ENCODE data around the gene ZNF519.
"Not testable (repeated sequence)": the region's sequence is repeated elsewhere in the genome, so short reads cannot be mapped to it uniquely, and the experiment has no call there.

DNA sequence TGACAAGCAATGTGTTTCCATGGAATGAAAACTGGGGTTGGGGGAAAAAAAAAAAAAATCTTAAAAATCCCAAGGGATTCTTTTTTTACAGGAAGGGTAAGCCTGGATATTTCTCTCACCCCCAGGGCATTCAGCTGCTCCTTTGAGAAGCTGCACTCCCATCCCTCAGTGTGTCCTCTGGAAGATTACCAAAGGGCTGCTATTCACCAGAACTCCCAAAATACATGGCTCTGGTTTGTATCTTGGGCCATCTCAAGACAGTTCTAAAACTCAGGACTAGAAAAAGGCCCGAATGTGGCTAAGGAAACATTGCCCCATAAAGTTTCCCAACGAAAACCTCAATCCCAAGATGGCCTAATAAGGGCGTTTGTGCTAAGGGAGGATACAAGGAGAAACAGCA is 1.4 kb downstream of the ZNF519 start:
- TF ChIP-seq, protein P1, sequence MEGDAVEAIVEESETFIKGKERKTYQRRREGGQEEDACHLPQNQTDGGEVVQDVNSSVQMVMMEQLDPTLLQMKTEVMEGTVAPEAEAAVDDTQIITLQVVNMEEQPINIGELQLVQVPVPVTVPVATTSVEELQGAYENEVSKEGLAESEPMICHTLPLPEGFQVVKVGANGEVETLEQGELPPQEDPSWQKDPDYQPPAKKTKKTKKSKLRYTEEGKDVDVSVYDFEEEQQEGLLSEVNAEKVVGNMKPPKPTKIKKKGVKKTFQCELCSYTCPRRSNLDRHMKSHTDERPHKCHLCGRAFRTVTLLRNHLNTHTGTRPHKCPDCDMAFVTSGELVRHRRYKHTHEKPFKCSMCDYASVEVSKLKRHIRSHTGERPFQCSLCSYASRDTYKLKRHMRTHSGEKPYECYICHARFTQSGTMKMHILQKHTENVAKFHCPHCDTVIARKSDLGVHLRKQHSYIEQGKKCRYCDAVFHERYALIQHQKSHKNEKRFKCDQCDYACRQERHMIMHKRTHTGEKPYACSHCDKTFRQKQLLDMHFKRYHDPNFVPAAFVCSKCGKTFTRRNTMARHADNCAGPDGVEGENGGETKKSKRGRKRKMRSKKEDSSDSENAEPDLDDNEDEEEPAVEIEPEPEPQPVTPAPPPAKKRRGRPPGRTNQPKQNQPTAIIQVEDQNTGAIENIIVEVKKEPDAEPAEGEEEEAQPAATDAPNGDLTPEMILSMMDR (optimal IDR thresholded peaks at IDR 0.05 in 1 of 3, IDR thresholded peaks at IDR 0.05 in 1 of 3, conservative IDR thresholded peaks at IDR 0.05 in 1 of 3; ENCODE audit: extremely low read depth in 1 of 3, insufficient read depth in 2 of 3, low read length in 3 of 3), result not testable (repeated sequence)
- TF ChIP-seq EZH2 (IDR thresholded peaks at IDR 0.05; ENCODE audit: low read length), result not testable (repeated sequence)
